ENCODE measurements around the gene AMHR2. TPM values are rescaled to one million over a fixed set of nuclear protein-coding genes. Genes with fewer than 3 reads are reported as not detected.
A peak's percentile ranks its signal among the peaks of the same experiment; 100 is the strongest.
"Not testable (repeated sequence)": the region's sequence is repeated elsewhere in the genome, so short reads cannot be mapped to it uniquely, and the experiment has no call there.

The AMHR2 gene
- polyA plus RNA-seq, 1 donor from 2014 or later = not detected

DNA sequence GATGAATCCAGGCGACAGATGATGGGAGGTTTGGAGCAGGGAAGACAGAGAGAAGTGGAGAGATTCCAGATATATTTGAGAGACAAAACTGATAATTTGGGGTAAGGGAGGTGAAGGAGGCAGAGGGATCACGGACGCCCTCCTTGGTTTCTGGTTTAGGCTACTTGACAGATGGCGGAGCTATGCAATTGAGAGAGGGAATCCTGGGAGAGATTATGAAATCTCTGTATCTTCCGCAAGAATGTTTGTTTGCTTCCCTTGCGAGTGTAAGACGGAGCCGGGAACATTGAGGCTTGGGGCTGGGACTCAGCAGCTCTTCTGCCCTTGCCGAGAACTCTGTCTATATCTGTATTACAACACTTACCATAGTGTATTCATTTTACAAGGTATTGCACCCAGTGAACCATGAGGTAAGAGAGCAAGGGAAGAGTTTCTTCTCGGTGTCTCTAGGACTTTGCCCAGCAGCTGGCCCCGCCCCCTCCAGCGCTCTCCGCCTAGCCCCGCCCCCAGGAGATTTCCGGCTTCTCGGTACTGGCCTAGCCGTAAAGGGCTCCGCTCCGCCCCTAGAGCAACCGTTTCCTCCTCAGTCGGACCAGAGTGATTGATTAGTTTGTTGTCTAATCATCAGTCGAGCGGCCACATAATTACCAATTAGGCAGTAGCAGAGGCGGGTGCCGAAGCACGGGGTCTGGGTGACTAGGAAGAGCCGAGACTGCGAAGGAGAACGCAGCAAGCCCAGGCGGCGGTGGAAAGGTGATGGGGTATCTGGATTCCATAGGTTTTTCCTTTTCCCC is 17.6 kb downstream of the AMHR2 start, which contains the start of gene PRR13:
TSS of gene PRR13 (plus strand) at position 695 of the 794 bp plus-strand sequence. CDS start 981 bp downstream, outside the sequence.
- Histone ChIP-seq H3K4me2 (ENCODE audit: low read length) (peak within 1 kb of the TSS; percentile 52), H3K79me2 (replicated peaks; ENCODE audit: insufficient read depth, low read length) (no peaks in the 10 kb centered on the region), H3K36me3 (ENCODE audit: insufficient read depth, low read length) (no peaks in the 10 kb centered on the region), H4K20me1 (ENCODE audit: insufficient read depth) (no peaks in the 10 kb centered on the region), H3K9ac (ENCODE audit: low read length) (peak within 1 kb of the TSS; percentile 55), H3K27me3 (ENCODE audit: insufficient read depth, low read depth, low read length) (no peaks in the 10 kb centered on the region), H2AFZ (ENCODE audit: low read depth, low read length) (peak within 1 kb of the TSS; percentile 57), H3K9me2 (ENCODE audit: insufficient read depth, low read length) (no peaks in the 10 kb centered on the region), H3K4me3 (ENCODE audit: low read length) (peak within 1 kb of the TSS; percentile 70), H3F3A (ENCODE audit: insufficient read depth, low read length, poor library complexity, severe bottlenecking) (peaks cover 4% of the 10 kb centered on the region), H3K9me3 (ENCODE audit: low read length) (no peaks in the 10 kb centered on the region), H3K27ac (ENCODE audit: low read length) (peak within 1 kb of the TSS; percentile 36)
- TF ChIP-seq RAD21 (conservative IDR thresholded peaks at IDR 0.05) (peak; percentile 17), EZH2 (IDR thresholded peaks at IDR 0.05; ENCODE audit: borderline replicate concordance, insufficient read depth, low read length, poor library complexity, severe bottlenecking) (no peak), POLR2AphosphoS5 (IDR thresholded peaks at IDR 0.05) (peak; percentile 59), MXI1 (conservative IDR thresholded peaks at IDR 0.05; ENCODE audit: poor library complexity, severe bottlenecking) (peak; percentile 43)
- TF ChIP-seq, protein P1, sequence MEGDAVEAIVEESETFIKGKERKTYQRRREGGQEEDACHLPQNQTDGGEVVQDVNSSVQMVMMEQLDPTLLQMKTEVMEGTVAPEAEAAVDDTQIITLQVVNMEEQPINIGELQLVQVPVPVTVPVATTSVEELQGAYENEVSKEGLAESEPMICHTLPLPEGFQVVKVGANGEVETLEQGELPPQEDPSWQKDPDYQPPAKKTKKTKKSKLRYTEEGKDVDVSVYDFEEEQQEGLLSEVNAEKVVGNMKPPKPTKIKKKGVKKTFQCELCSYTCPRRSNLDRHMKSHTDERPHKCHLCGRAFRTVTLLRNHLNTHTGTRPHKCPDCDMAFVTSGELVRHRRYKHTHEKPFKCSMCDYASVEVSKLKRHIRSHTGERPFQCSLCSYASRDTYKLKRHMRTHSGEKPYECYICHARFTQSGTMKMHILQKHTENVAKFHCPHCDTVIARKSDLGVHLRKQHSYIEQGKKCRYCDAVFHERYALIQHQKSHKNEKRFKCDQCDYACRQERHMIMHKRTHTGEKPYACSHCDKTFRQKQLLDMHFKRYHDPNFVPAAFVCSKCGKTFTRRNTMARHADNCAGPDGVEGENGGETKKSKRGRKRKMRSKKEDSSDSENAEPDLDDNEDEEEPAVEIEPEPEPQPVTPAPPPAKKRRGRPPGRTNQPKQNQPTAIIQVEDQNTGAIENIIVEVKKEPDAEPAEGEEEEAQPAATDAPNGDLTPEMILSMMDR (IDR thresholded peaks at IDR 0.05; ENCODE audit: poor library complexity, severe bottlenecking) = no peak

DNA sequence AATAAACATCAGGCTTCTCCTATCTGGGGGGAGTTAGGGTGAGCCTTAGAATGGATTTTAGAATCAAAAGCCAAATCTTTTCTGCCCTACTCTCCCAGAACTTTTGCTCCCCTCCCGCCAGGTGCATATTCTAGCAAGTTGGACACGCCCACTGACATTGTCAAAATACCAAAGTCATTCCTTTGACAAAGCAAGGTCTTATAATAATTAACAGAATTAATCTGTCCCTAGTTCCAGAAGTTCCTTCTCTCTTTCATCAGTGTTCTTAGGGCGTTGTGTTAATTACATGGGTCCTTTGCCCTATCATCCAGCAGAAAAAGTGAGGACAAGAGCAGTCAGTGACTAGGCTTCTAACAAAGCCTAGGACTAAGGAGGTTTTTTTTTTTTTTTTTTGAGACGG is 20.3 kb downstream of the AMHR2 start:
- no peak overlapping the region for H3K27ac ChIP-seq (ENCODE audit: low read length)
- no peaks in the 10 kb centered on the region for H3K9me2 ChIP-seq (ENCODE audit: insufficient read depth, low read length)
- H3K27me3 ChIP-seq (ENCODE audit: insufficient read depth, low read depth, low read length) = no peaks in the 10 kb centered on the region
- H3K4me2 ChIP-seq (ENCODE audit: low read length) = no peak overlapping the region
- no peak for TF ChIP-seq TAF1 (IDR thresholded peaks at IDR 0.05; ENCODE audit: low read depth)
- TF ChIP-seq, protein P2, sequence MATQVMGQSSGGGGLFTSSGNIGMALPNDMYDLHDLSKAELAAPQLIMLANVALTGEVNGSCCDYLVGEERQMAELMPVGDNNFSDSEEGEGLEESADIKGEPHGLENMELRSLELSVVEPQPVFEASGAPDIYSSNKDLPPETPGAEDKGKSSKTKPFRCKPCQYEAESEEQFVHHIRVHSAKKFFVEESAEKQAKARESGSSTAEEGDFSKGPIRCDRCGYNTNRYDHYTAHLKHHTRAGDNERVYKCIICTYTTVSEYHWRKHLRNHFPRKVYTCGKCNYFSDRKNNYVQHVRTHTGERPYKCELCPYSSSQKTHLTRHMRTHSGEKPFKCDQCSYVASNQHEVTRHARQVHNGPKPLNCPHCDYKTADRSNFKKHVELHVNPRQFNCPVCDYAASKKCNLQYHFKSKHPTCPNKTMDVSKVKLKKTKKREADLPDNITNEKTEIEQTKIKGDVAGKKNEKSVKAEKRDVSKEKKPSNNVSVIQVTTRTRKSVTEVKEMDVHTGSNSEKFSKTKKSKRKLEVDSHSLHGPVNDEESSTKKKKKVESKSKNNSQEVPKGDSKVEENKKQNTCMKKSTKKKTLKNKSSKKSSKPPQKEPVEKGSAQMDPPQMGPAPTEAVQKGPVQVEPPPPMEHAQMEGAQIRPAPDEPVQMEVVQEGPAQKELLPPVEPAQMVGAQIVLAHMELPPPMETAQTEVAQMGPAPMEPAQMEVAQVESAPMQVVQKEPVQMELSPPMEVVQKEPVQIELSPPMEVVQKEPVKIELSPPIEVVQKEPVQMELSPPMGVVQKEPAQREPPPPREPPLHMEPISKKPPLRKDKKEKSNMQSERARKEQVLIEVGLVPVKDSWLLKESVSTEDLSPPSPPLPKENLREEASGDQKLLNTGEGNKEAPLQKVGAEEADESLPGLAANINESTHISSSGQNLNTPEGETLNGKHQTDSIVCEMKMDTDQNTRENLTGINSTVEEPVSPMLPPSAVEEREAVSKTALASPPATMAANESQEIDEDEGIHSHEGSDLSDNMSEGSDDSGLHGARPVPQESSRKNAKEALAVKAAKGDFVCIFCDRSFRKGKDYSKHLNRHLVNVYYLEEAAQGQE (IDR thresholded peaks at IDR 0.05; ENCODE audit: borderline replicate concordance) = no peak
- no peak for TF ChIP-seq RAD21 (conservative IDR thresholded peaks at IDR 0.05)
- TF ChIP-seq, protein P1 (IDR thresholded peaks at IDR 0.05; ENCODE audit: poor library complexity, severe bottlenecking) = no peak
- TF ChIP-seq EP300 (conservative IDR thresholded peaks at IDR 0.05; ENCODE audit: poor library complexity, severe bottlenecking) = no peak
- no peak for TF ChIP-seq POLR2AphosphoS5 (IDR thresholded peaks at IDR 0.05)
- TF ChIP-seq SMC3 (conservative IDR thresholded peaks at IDR 0.05; ENCODE audit: poor library complexity) = no peak
- TF ChIP-seq MXI1 (conservative IDR thresholded peaks at IDR 0.05; ENCODE audit: poor library complexity, severe bottlenecking) = no peak
- TF ChIP-seq EZH2 (IDR thresholded peaks at IDR 0.05; ENCODE audit: borderline replicate concordance, insufficient read depth, low read length, poor library complexity, severe bottlenecking) = no peak
- no peak overlapping the region for H3K9ac ChIP-seq (ENCODE audit: low read length)
- no peak overlapping the region for H3K4me3 ChIP-seq (ENCODE audit: low read length)
- H3K36me3 ChIP-seq (ENCODE audit: insufficient read depth, low read length) = no peaks in the 10 kb centered on the region
- no peaks in the 10 kb centered on the region for H4K20me1 ChIP-seq (ENCODE audit: insufficient read depth)
- H3K79me2 ChIP-seq (replicated peaks; ENCODE audit: insufficient read depth, low read length) = no peaks in the 10 kb centered on the region
- H3F3A ChIP-seq (ENCODE audit: insufficient read depth, low read length, poor library complexity, severe bottlenecking) = peaks cover 4% of the 10 kb centered on the region
- no peaks in the 10 kb centered on the region for H3K9me3 ChIP-seq (ENCODE audit: low read length)
- H2AFZ ChIP-seq (ENCODE audit: low read depth, low read length) = no peak overlapping the region

DNA sequence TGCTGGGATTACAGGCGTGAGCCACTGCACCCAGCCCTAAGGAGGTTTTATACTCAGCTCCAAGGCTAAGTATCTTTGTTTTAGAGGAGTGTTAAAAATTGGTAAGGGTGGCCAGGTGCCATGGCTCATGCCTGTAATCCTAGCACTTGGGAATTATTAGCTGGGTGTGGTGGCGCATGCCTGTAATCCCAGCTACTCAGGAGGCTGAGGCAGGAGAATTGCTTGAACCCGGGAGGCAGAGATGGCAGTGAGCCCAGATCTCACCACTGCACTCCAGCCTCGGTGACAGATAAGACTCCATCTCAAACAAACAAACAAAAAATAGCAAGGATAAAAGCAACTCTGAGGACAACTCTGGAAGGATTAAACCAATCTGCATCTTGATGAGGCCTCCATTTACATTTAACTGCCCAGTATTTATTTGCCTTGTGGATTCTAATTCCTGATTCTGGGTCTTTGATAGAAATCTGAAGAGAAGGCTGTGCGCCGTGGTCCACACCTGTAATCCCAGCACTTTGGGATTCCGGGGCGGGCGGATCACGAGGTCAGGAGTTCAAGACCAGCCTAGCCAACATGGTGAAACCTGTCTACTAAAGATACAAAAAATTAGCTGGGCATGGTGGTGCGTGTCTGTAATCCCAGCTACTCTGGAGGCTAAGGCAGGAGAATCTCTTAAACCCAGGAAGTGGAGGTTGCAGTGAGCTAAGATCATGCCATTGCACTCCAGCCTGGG is 21.1 kb downstream of the AMHR2 start:
- H3K9me3 ChIP-seq (ENCODE audit: low read length); H3K27ac ChIP-seq (ENCODE audit: low read length); H3K36me3 ChIP-seq (ENCODE audit: insufficient read depth, low read length); H3K79me2 ChIP-seq (replicated peaks; ENCODE audit: insufficient read depth, low read length); H3K9me2 ChIP-seq (ENCODE audit: insufficient read depth, low read length); H3K4me3 ChIP-seq (ENCODE audit: low read length); H3F3A ChIP-seq (ENCODE audit: insufficient read depth, low read length, poor library complexity, severe bottlenecking); H3K4me2 ChIP-seq (ENCODE audit: low read length); H3K27me3 ChIP-seq (ENCODE audit: insufficient read depth, low read depth, low read length); H2AFZ ChIP-seq (ENCODE audit: low read depth, low read length); H3K9ac ChIP-seq (ENCODE audit: low read length); H4K20me1 ChIP-seq (ENCODE audit: insufficient read depth): not testable (repeated sequence)

Data from neural cell (in vitro differentiated cells).